HEK293 (cell line): ENCODE results near the gene MED15.

Experiments used
- CTCF ChIP-seq: fragments of 450-650 bp; formaldehyde crosslinking; IDR thresholded peaks from 2 replicates; pipeline ENCODE4 v1.5.1; 2016; ENCODE audit warnings: missing biosample characterization, missing genetic modification characterization
- ZBTB44 ChIP-seq: fragments of 450-650 bp; IDR thresholded peaks from 2 replicates; pipeline ENCODE4 v1.5.1; 2018; ENCODE audit warnings: missing biosample characterization, mild to moderate bottlenecking, missing genetic modification characterization
- ZNF174 ChIP-seq: fragments of 450-650 bp; formaldehyde crosslinking; IDR thresholded peaks from 2 replicates; pipeline ENCODE4 v1.5.0; 2017; ENCODE audit warnings: missing biosample characterization, mild to moderate bottlenecking, missing genetic modification characterization
- ZNF433 ChIP-seq: fragments of 450-650 bp; formaldehyde crosslinking; IDR thresholded peaks from 2 replicates; pipeline ENCODE4 v1.5.1; 2016; ENCODE audit warnings: missing biosample characterization, missing genetic modification characterization, low read depth
- ZNF600 ChIP-seq: fragments of 450-650 bp; formaldehyde crosslinking; IDR thresholded peaks from 2 replicates; pipeline ENCODE4 v1.5.1; 2016; ENCODE audit warnings: missing biosample characterization, missing genetic modification characterization
- ZNF639 ChIP-seq: fragments of 450-650 bp; formaldehyde crosslinking; IDR thresholded peaks from 2 replicates; pipeline ENCODE4 v1.5.1; 2016; ENCODE audit warnings: missing biosample characterization, missing genetic modification characterization

GRCh38 chr22:20497426-20497825 lies 10.0 kb upstream of the MED15 start:
- TF ChIP-seq ZNF600 (tag by site-specific recombination) (no peak), ZBTB44 (tag by site-specific recombination) (no peak), ZNF639 (tag by site-specific recombination) (no peak), CTCF (tag by site-specific recombination) (no peak), ZNF433 (tag by site-specific recombination) (no peak), ZNF174 (no peak)
